ENCODE measurements around the gene ZNF385C. TPM values are rescaled to one million over a fixed set of nuclear protein-coding genes. Genes with fewer than 3 reads are reported as not detected.

Gene ZNF385C
- total RNA-seq, 1 donor from 2014 or later, result under 0.01 TPM

DNA sequence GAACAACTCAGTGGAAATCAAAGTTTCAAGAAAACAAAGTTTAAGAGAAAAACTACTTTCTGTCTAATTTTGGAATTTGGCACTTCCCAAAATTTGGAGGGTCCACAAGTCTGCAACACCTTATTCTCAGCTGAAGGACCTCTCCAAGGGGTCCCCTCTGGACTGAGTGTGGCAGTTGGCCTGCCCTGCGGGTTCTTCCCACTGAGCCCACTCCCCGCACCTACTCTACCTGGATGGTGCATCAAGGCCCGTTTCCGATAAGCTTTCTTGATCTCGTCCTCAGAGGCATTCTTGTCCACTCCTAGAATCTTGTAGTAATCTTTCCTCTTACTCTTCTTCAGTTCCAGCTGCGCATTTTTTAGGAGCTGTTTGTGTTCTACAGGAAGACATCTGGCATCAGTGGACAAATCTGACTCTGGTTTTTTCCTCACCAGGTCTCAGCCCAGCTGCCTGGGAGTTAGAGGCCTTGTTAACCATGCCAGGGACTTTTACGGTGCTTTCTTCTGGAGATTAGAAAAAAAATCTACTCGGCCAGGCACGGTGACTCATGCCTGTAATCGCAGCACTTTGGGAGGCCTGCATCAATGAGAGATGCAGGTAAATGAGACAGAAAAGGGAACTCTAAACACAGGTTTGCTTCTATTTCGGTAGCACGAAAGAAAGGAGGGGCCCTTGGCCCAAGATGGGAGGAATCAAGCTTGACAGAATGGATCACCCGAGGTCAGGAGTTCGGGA lies 116.1 kb downstream of the ZNF385C start:
- no peaks in the 10 kb centered on the region for H3K27me3 ChIP-seq (ENCODE audit: control insufficient read depth, insufficient read depth, low read length)
- DNase-seq (ENCODE audit: low read depth), result no peak
- no peak for TF ChIP-seq CTCF (IDR thresholded peaks at IDR 0.05; ENCODE audit: insufficient read depth, low read length, severe bottlenecking)
- H3K36me3 ChIP-seq (ENCODE audit: control insufficient read depth, insufficient read depth, low read length), result peaks cover 21% of the 10 kb centered on the region
- H3K4me3 ChIP-seq (ENCODE audit: low read depth, low read length), result no peak overlapping the region
- no peak for FAIRE-seq

DNA sequence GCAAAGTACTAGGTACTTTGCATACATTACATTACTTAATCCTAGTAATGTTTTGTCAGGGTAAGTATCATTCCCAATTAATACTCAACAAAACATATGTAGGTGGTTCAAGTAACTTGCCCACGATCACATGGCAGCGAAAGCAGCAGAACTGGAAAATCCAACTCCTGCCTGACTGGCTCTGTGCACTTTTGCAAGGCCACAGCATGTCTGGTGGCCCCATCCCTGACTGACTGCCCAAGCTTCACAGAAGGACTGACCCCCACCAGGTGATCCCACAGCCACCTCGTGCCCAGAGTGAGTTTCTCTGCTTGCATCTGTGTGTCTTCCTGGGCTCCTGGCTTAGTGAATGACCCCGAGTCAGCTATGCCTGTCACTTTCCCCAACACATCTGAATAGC lies 120.3 kb downstream of the ZNF385C start:
- FAIRE-seq (no peak), DNase-seq (ENCODE audit: low read depth) (peak; percentile 34)
- TF ChIP-seq CTCF (IDR thresholded peaks at IDR 0.05; ENCODE audit: insufficient read depth, low read length, severe bottlenecking), result no peak
- Histone ChIP-seq H3K4me3 (ENCODE audit: low read depth, low read length) (no peak overlapping the region), H3K27me3 (ENCODE audit: control insufficient read depth, insufficient read depth, low read length) (no peaks in the 10 kb centered on the region), H3K36me3 (ENCODE audit: control insufficient read depth, insufficient read depth, low read length) (peaks cover 40% of the 10 kb centered on the region)

GRCh38 chr17:41976142-41976768 lies 122.0 kb downstream of the ZNF385C start:
- H3K36me3 ChIP-seq (ENCODE audit: control insufficient read depth, insufficient read depth, low read length), result peaks cover 39% of the 10 kb centered on the region
- TF ChIP-seq CTCF (IDR thresholded peaks at IDR 0.05; ENCODE audit: insufficient read depth, low read length, severe bottlenecking), result no peak
- H3K27me3 ChIP-seq (ENCODE audit: control insufficient read depth, insufficient read depth, low read length), result no peaks in the 10 kb centered on the region
- no peak for FAIRE-seq
- DNase-seq (ENCODE audit: low read depth), result no peak
- H3K4me3 ChIP-seq (ENCODE audit: low read depth, low read length), result no peak overlapping the region

Other genes starting within 250 kb of the ZNF385C start
- gene KLHL11, start 233.1 kb downstream of the ZNF385C start, total RNA-seq, result 31.0 and 33.2 TPM in 2 replicates
- 78.5 and 121 TPM in 2 replicates for gene ACLY, start 179.5 kb downstream of the ZNF385C start, total RNA-seq
- gene ODAD4, start 167.9 kb downstream of the ZNF385C start, total RNA-seq, result 0.13 and 0.26 TPM in 2 replicates
- 16.3 and 32.4 TPM in 2 replicates for gene CNP, start 131.7 kb downstream of the ZNF385C start, total RNA-seq
- gene DNAJC7, start 81.0 kb downstream of the ZNF385C start, total RNA-seq, result 47.7 and 77.2 TPM in 2 replicates
- gene NKIRAS2, start 78.4 kb downstream of the ZNF385C start, total RNA-seq, result 13.7 and 31.1 TPM in 2 replicates
- gene C17orf113, start 47.9 kb downstream of the ZNF385C start, total RNA-seq, result 0.26 and 0.64 TPM in 2 replicates
- gene DHX58, start 14.2 kb upstream of the ZNF385C start, total RNA-seq, result 4.4 and 5.0 TPM in 2 replicates
- 5.6 and 10.3 TPM in 2 replicates for gene KAT2A, start 22.9 kb upstream of the ZNF385C start, total RNA-seq
- not detected in 2 replicates for gene HSPB9, start 24.3 kb upstream of the ZNF385C start, total RNA-seq
- gene RAB5C, start 56.5 kb upstream of the ZNF385C start, total RNA-seq, result 52.1 and 63.9 TPM in 2 replicates
- gene KCNH4, start 82.7 kb upstream of the ZNF385C start, total RNA-seq, result not detected in 2 replicates
- not detected in 2 replicates for gene HCRT, start 87.0 kb upstream of the ZNF385C start, total RNA-seq
- 5.9 and 6.8 TPM in 2 replicates for gene GHDC, start 96.0 kb upstream of the ZNF385C start, total RNA-seq
- gene STAT5B, start 177.9 kb upstream of the ZNF385C start, total RNA-seq, result 11.6 and 12.2 TPM in 2 replicates
- 1.3 TPM in 2 replicates for gene STAT5A, start 190.0 kb upstream of the ZNF385C start, total RNA-seq